ENCODE results near the gene ARHGAP8. TPM values are rescaled to one million over a fixed set of nuclear protein-coding genes. Genes with fewer than 3 reads are reported as not detected.

The ARHGAP8 gene
- total and polyA plus RNA-seq, 2 donors (not counting 3 experiments of a cell fraction or from before 2014, with no cell fraction given), result not detected

DNA sequence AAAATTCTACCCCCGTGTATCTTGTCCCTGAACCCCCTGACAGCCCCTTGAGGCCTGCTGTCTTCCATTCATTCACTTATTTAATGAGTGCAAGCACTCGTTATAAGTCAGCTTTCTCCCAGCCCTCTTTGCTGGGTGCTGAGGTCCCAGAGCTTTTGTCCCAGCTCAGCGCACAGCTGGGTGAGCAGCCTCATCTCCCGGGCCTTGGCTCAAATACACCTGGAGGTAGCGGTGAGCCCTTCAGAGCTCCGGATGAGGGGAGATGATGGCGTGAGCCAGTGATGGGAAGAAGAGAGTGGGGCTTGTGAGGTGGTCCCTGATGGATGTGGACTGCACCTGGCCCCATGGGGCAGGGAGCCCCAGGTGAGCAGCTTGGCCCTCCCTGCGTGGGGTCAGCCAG lies 18.1 kb upstream of the ARHGAP8 start:
- H3K4me3 ChIP-seq (replicated peaks in 1 of 3; ENCODE audit: insufficient read depth in 1 of 3, low read depth in 1 of 3, low read length in 3 of 3), result no peak overlapping the region
- no TSS peak for BruUV-seq (replicated peaks)
- no peaks in the 10 kb centered on the region for H3K27me3 ChIP-seq (ENCODE audit: control insufficient read depth in 2 of 2, insufficient read depth in 2 of 2, low read length in 2 of 2)
- H3K9me3 ChIP-seq (replicated peaks; ENCODE audit: control insufficient read depth, insufficient read depth, low read length), result no peaks in the 10 kb centered on the region
- H3K4me2 ChIP-seq (ENCODE audit: insufficient read depth, low read length), result no peak overlapping the region
- intact Hi-C loops (cut with micrococcal nuclease) (no loop called here), dilution Hi-C loops (cut with MboI; ENCODE audit: extremely low pct_ligation_motif_present, low sequenced_read_pairs) (no loop called here)
- H3K36me3 ChIP-seq (ENCODE audit: control insufficient read depth in 2 of 2, extremely low read depth in 1 of 2, insufficient read depth in 2 of 2, low read length in 2 of 2), result no peaks in the 10 kb centered on the region
- H3K9me1 ChIP-seq (replicated peaks; ENCODE audit: control insufficient read depth, extremely low read depth, insufficient read depth, low read length), result no peaks in the 10 kb centered on the region
- H3K9ac ChIP-seq (replicated peaks; ENCODE audit: extremely low read depth, insufficient read depth, low read length), result no peak overlapping the region
- DNase-seq (ENCODE audit: low read depth, low spot score), result no peak
- no peaks in the 10 kb centered on the region for H3K79me2 ChIP-seq (ENCODE audit: control insufficient read depth, insufficient read depth, low read length)
- CTCF ChIA-PET, result interaction anchor here (0.7 to 4.3 kb wide), 3 partner anchors 37 to 1679 kb away, joined by 3 to 41 read pairs (median 21); no protein-coding TSS in a partner anchor
- no peak overlapping the region for H3K27ac ChIP-seq (ENCODE audit: insufficient read depth, low read depth, low read length)
- POLR2A ChIA-PET, result no interaction called here
- no peaks in the 10 kb centered on the region for H4K20me1 ChIP-seq (replicated peaks; ENCODE audit: control insufficient read depth, extremely low read depth, insufficient read depth, low read length)
- H2AFZ ChIP-seq (ENCODE audit: low read depth, low read length), result no peak overlapping the region
- H3K4me1 ChIP-seq (ENCODE audit: control insufficient read depth, extremely low read depth, insufficient read depth, low read length), result no peaks in the 10 kb centered on the region
- FAIRE-seq, result no peak
- no peak for TF ChIP-seq POLR2A (IDR thresholded peaks at IDR 0.05; ENCODE audit: low read depth, low read length)
- TF ChIP-seq GATA2 (IDR thresholded peaks at IDR 0.05; ENCODE audit: insufficient read depth, insufficient read length, low read depth, low read length), result no peak
- no peak for TF ChIP-seq EZH2 (IDR thresholded peaks at IDR 0.05; ENCODE audit: borderline replicate concordance, low read depth, low read length, severe bottlenecking)
- TF ChIP-seq, protein P1, sequence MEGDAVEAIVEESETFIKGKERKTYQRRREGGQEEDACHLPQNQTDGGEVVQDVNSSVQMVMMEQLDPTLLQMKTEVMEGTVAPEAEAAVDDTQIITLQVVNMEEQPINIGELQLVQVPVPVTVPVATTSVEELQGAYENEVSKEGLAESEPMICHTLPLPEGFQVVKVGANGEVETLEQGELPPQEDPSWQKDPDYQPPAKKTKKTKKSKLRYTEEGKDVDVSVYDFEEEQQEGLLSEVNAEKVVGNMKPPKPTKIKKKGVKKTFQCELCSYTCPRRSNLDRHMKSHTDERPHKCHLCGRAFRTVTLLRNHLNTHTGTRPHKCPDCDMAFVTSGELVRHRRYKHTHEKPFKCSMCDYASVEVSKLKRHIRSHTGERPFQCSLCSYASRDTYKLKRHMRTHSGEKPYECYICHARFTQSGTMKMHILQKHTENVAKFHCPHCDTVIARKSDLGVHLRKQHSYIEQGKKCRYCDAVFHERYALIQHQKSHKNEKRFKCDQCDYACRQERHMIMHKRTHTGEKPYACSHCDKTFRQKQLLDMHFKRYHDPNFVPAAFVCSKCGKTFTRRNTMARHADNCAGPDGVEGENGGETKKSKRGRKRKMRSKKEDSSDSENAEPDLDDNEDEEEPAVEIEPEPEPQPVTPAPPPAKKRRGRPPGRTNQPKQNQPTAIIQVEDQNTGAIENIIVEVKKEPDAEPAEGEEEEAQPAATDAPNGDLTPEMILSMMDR (IDR thresholded peaks at IDR 0.05; ENCODE audit: extremely low read depth in 1 of 2, insufficient read depth in 1 of 2, low read depth in 1 of 2, low read length in 2 of 2), result no peak
- no peak for TF ChIP-seq JUN (IDR thresholded peaks at IDR 0.05; ENCODE audit: borderline replicate concordance, insufficient read depth, insufficient read length, low read depth)
- no peak for TF ChIP-seq MYC (IDR thresholded peaks at IDR 0.05; ENCODE audit: low read depth, low read length)
- no peak for TF ChIP-seq FOS (IDR thresholded peaks at IDR 0.05; ENCODE audit: borderline replicate concordance, insufficient read depth, low read length)
- TF ChIP-seq, protein P2, sequence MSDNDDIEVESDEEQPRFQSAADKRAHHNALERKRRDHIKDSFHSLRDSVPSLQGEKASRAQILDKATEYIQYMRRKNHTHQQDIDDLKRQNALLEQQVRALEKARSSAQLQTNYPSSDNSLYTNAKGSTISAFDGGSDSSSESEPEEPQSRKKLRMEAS (IDR thresholded peaks at IDR 0.05; ENCODE audit: insufficient read depth, insufficient read length), result no peak
- no peak for TF ChIP-seq POLR2AphosphoS5 (IDR thresholded peaks at IDR 0.05; ENCODE audit: insufficient read depth, low read depth, low read length)
